Trophoblast cell (in vitro differentiated cells and primary cell): ENCODE measurements around the gene HAGHL.
"Not testable (repeated sequence)": the region's sequence is repeated elsewhere in the genome, so short reads cannot be mapped to it uniquely, and the experiment has no call there.

Experiments used
- DNase-seq, 2 donors: peaks; one replicate each; pipeline ENCODE4 v3.0.0-alpha.2; 2016
- H2AFZ ChIP-seq: 2 replicates; pipeline ENCODE4 v1.6.1; 2013; ENCODE audit warnings: low read length, moderate library complexity, mild to moderate bottlenecking; ENCODE audit not compliant: insufficient read depth, poor library complexity
- H2AK5ac ChIP-seq: 2 replicates; pipeline ENCODE4 v1.6.1; 2013; ENCODE audit warnings: mild to moderate bottlenecking, low read length
- H2BK120ac ChIP-seq: 2 replicates; pipeline ENCODE4 v1.6.1; 2013; ENCODE audit warnings: low read length, mild to moderate bottlenecking, moderate library complexity; ENCODE audit not compliant: insufficient read depth, poor library complexity
- H2BK12ac ChIP-seq: 2 replicates; pipeline ENCODE4 v1.6.1; 2013; ENCODE audit warnings: mild to moderate bottlenecking, low read length, moderate library complexity
- H2BK5ac ChIP-seq: 2 replicates; pipeline ENCODE4 v1.6.1; 2013; ENCODE audit warnings: low read length, low read depth, moderate library complexity, mild to moderate bottlenecking; ENCODE audit not compliant: poor library complexity
- H3K14ac ChIP-seq: 2 replicates; pipeline ENCODE4 v1.6.1; 2013; ENCODE audit warnings: mild to moderate bottlenecking, low read length
- H3K18ac ChIP-seq: 2 replicates; pipeline ENCODE4 v1.6.1; 2013; ENCODE audit warnings: mild to moderate bottlenecking, low read length
- H3K23ac ChIP-seq: 2 replicates; pipeline ENCODE4 v1.6.1; 2013; ENCODE audit warnings: low read length
- H3K27ac ChIP-seq: 2 replicates; pipeline ENCODE4 v1.5.1; 2013; ENCODE audit warnings: low read depth, mild to moderate bottlenecking, inconsistent platforms, low read length, moderate library complexity
- H3K27me3 ChIP-seq: 2 replicates; pipeline ENCODE4 v1.6.1; 2013; ENCODE audit warnings: inconsistent platforms, mild to moderate bottlenecking, low read length, moderate library complexity; ENCODE audit not compliant: insufficient read depth
- H3K36me3 ChIP-seq, 2 experiments: 1 replicate in 1 of 2; 2 replicates in 1 of 2; pipeline ENCODE4 v1.6.1; 2013; ENCODE audit warnings: low read length in 2 of 2, mild to moderate bottlenecking in 2 of 2, moderate library complexity in 1 of 2; ENCODE audit not compliant: insufficient read depth in 2 of 2, control insufficient read depth in 1 of 2
- H3K4ac ChIP-seq: 2 replicates; pipeline ENCODE4 v1.6.1; 2013; ENCODE audit warnings: low read depth, mild to moderate bottlenecking, low read length, moderate library complexity
- H3K4me1 ChIP-seq, 2 experiments: 1 replicate in 1 of 2; 2 replicates in 1 of 2; pipeline ENCODE4 v1.6.1; 2013; ENCODE audit warnings: low read length in 2 of 2, mild to moderate bottlenecking in 2 of 2, moderate library complexity in 1 of 2; ENCODE audit not compliant: insufficient read depth in 2 of 2, control insufficient read depth in 1 of 2
- H3K4me2 ChIP-seq: 2 replicates; pipeline ENCODE4 v1.6.1; 2013; ENCODE audit warnings: inconsistent platforms, mild to moderate bottlenecking, low read length, moderate library complexity
- H3K4me3 ChIP-seq: 2 replicates; pipeline ENCODE4 v1.5.1; 2013; ENCODE audit warnings: mild to moderate bottlenecking, low read depth, low read length, inconsistent platforms
- H3K79me1 ChIP-seq: one replicate; pipeline ENCODE4 v1.6.1; 2013; ENCODE audit warnings: low read length
- H3K79me2 ChIP-seq: 2 replicates; pipeline ENCODE4 v1.6.1; 2013; ENCODE audit warnings: low read length, mild to moderate bottlenecking; ENCODE audit not compliant: control insufficient read depth, insufficient read depth, poor library complexity
- H3K9ac ChIP-seq: 2 replicates; pipeline ENCODE4 v1.6.1; 2013; ENCODE audit warnings: mild to moderate bottlenecking, low read length
- H3K9me3 ChIP-seq: 2 replicates; pipeline ENCODE4 v1.6.1; 2013; ENCODE audit warnings: low read depth, mild to moderate bottlenecking, control low read depth, inconsistent platforms, low read length; ENCODE audit not compliant: insufficient read depth
- H4K12ac ChIP-seq: 2 replicates; pipeline ENCODE4 v1.6.1; 2013; ENCODE audit warnings: low read depth, mild to moderate bottlenecking, low read length, moderate library complexity
- H4K8ac ChIP-seq: 2 replicates; pipeline ENCODE4 v1.6.1; 2013; ENCODE audit warnings: low read depth, mild to moderate bottlenecking, low read length, moderate library complexity
- H4K91ac ChIP-seq: one replicate; pipeline ENCODE4 v1.6.1; 2013; ENCODE audit warnings: low read depth, mild to moderate bottlenecking, low read length, moderate library complexity
- WGBS: extraction: QIAGEN DNeasy Blood & Tissue Kit; methylation state at CpG from one replicate; pipeline ENCODE4 v1.1.7; 2013; ENCODE audit warnings: missing lambda C conversion rate; ENCODE audit not compliant: insufficient read length, insufficient coverage; ENCODE audit errors: extremely low coverage; 5-methylcytosine and 5-hydroxymethylcytosine counted together

The HAGHL gene

GRCh38 chr16:751152-752006 lies 24.5 kb downstream of the HAGHL start:
- H3K36me3 ChIP-seq, result no peaks in the 10 kb centered on the region
- H2BK12ac ChIP-seq, result no peak overlapping the region
- peaks cover 2% of the 10 kb centered on the region for H3K9me3 ChIP-seq
- H3K4me3 ChIP-seq, result no peak overlapping the region
- no peaks in the 10 kb centered on the region for H3K4me1 ChIP-seq
- no CpG with 5 or more reads among the region's 39 CpGs for WGBS
- no peak for DNase-seq
- no peak overlapping the region for H3K27ac ChIP-seq
- H3K79me2 ChIP-seq, result no peaks in the 10 kb centered on the region
- H2AK5ac ChIP-seq, result no peak overlapping the region
- no peaks in the 10 kb centered on the region for H3K27me3 ChIP-seq
- H2BK5ac ChIP-seq, result no peak overlapping the region
- H4K8ac ChIP-seq, result no peak overlapping the region
- no peak overlapping the region for H4K12ac ChIP-seq
- no peak overlapping the region for H3K4ac ChIP-seq
- no peak overlapping the region for H3K4me2 ChIP-seq
- no peak overlapping the region for H4K91ac ChIP-seq
- no peak overlapping the region for H3K23ac ChIP-seq
- no peak overlapping the region for H2AFZ ChIP-seq
- no peak overlapping the region for H3K9ac ChIP-seq
- no peak overlapping the region for H3K18ac ChIP-seq
- H3K14ac ChIP-seq, result no peak overlapping the region
- no peaks in the 10 kb centered on the region for H3K79me1 ChIP-seq
- no peak overlapping the region for H2BK120ac ChIP-seq

- H3K4me3 ChIP-seq, result no peak overlapping the region
- no peak for DNase-seq
- no CpG with 5 or more reads among the region's 10 CpGs for WGBS
- no peaks in the 10 kb centered on the region for H3K27me3 ChIP-seq
- H2AK5ac ChIP-seq, result no peak overlapping the region
- no peaks in the 10 kb centered on the region for H3K4me1 ChIP-seq
- no peak overlapping the region for H2AFZ ChIP-seq
- no peaks in the 10 kb centered on the region for H3K79me2 ChIP-seq
- H4K91ac ChIP-seq, result no peak overlapping the region
- H2BK5ac ChIP-seq, result no peak overlapping the region
- no peak overlapping the region for H2BK12ac ChIP-seq
- H3K23ac ChIP-seq, result no peak overlapping the region
- H3K27ac ChIP-seq, result no peak overlapping the region
- no peak overlapping the region for H3K4me2 ChIP-seq
- no peak overlapping the region for H3K14ac ChIP-seq
- peaks cover 5% of the 10 kb centered on the region for H3K9me3 ChIP-seq
- no peak overlapping the region for H3K18ac ChIP-seq
- H2BK120ac ChIP-seq, result no peak overlapping the region
- no peak overlapping the region for H4K8ac ChIP-seq
- H3K36me3 ChIP-seq, result no peaks in the 10 kb centered on the region
- no peak overlapping the region for H4K12ac ChIP-seq
- H3K79me1 ChIP-seq, result no peaks in the 10 kb centered on the region
- H3K9ac ChIP-seq, result no peak overlapping the region
- no peak overlapping the region for H3K4ac ChIP-seq
Observed at GRCh38 chr16:752007-752312, 25.1 kb downstream of the HAGHL start.

GRCh38 chr16:754121-754607 lies 27.3 kb downstream of the HAGHL start:
- not testable (repeated sequence) for H3K27me3 ChIP-seq, H3K4ac ChIP-seq, H3K23ac ChIP-seq, H3K36me3 ChIP-seq, H3K27ac ChIP-seq, H3K9ac ChIP-seq, H2AFZ ChIP-seq, H3K14ac ChIP-seq, H3K18ac ChIP-seq, DNase-seq, H2BK12ac ChIP-seq, H3K79me1 ChIP-seq, H2AK5ac ChIP-seq, H4K91ac ChIP-seq, H3K9me3 ChIP-seq, H2BK5ac ChIP-seq, H3K4me1 ChIP-seq, H2BK120ac ChIP-seq, H4K8ac ChIP-seq, H3K4me3 ChIP-seq, H3K4me2 ChIP-seq, H3K79me2 ChIP-seq, H4K12ac ChIP-seq
- no CpG with 5 or more reads among the region's 11 CpGs for WGBS

- H3K27ac ChIP-seq, result no peak overlapping the region
- H2BK12ac ChIP-seq, result no peak overlapping the region
- H4K8ac ChIP-seq, result no peak overlapping the region
- no peaks in the 10 kb centered on the region for H3K36me3 ChIP-seq
- no peak overlapping the region for H3K4ac ChIP-seq
- no peak overlapping the region for H2BK5ac ChIP-seq
- no peak overlapping the region for H3K4me3 ChIP-seq
- H2AFZ ChIP-seq, result no peak overlapping the region
- no CpG with 5 or more reads among the region's 11 CpGs for WGBS
- DNase-seq, result no peak
- H2BK120ac ChIP-seq, result no peak overlapping the region
- peaks cover 5% of the 10 kb centered on the region for H3K9me3 ChIP-seq
- H3K14ac ChIP-seq, result no peak overlapping the region
- no peak overlapping the region for H3K18ac ChIP-seq
- no peaks in the 10 kb centered on the region for H3K79me2 ChIP-seq
- no peak overlapping the region for H3K9ac ChIP-seq
- H3K4me2 ChIP-seq, result no peak overlapping the region
- no peak overlapping the region for H4K91ac ChIP-seq
- H3K27me3 ChIP-seq, result no peaks in the 10 kb centered on the region
- H3K4me1 ChIP-seq, result peaks cover under 1 to 2% of the 10 kb centered on the region in 2 experiments
- H4K12ac ChIP-seq, result no peak overlapping the region
- peaks cover 3% of the 10 kb centered on the region for H3K79me1 ChIP-seq
- H3K23ac ChIP-seq, result no peak overlapping the region
- no peak overlapping the region for H2AK5ac ChIP-seq
Observed at GRCh38 chr16:754656-755055, 27.8 kb downstream of the HAGHL start.
